H1 (cell line): Measurements from ENCODE around the gene MYCBPAP.

Experiments
- BCL11A ChIP-seq, 2 experiments: IDR thresholded peaks; one replicate each; pipeline ENCODE4 v1.6.1; 2011; ENCODE audit warnings: low read depth in 2 of 2, low read length in 2 of 2, mild to moderate bottlenecking in 2 of 2
- HDAC2 ChIP-seq, 2 experiments: fragments of 300-600 bp in 1 of 2; sonication (generic) in 1 of 2; IDR thresholded peaks; 2 replicates each; pipeline ENCODE4 v1.6.1; 2011 to 2012; ENCODE audit warnings: low read depth in 2 of 2, low read length in 2 of 2, mild to moderate bottlenecking in 2 of 2, moderate library complexity in 2 of 2, borderline replicate concordance in 1 of 2, inconsistent platforms in 1 of 2
- POLR2A ChIP-seq, 2 experiments: IDR thresholded peaks; 1 replicate in 1 of 2; 2 replicates in 1 of 2; pipeline ENCODE4 v1.6.1; 2011; ENCODE audit warnings: low read depth in 2 of 2, low read length in 2 of 2, mild to moderate bottlenecking in 2 of 2; ENCODE audit errors: control extremely low read depth in 1 of 2
- RBBP5 ChIP-seq: IDR thresholded peaks from 2 replicates; pipeline ENCODE4 v1.7.1; 2012; ENCODE audit warnings: low read depth, mild to moderate bottlenecking, inconsistent platforms, low read length, moderate library complexity, borderline replicate concordance
- TEAD4 ChIP-seq: IDR thresholded peaks from 2 replicates; pipeline ENCODE4 v1.6.1; 2012; ENCODE audit warnings: low read depth, low read length, inconsistent platforms, mixed read lengths
- USF2 ChIP-seq: IDR thresholded peaks from 2 replicates; pipeline ENCODE4 v1.6.1; 2011; ENCODE audit warnings: low read length, improper control_type of control experiment
- ZNF274 ChIP-seq: IDR thresholded peaks from 2 replicates; pipeline ENCODE4 v1.7.0; 2012; ENCODE audit warnings: low read length, borderline replicate concordance; ENCODE audit errors: extremely low read depth
- TF ChIP-seq, protein P1 (sequence below), 3 experiments: IDR thresholded peaks; 1 replicate in 2 of 3; 2 replicates in 1 of 3; pipeline versions ENCODE4 v1.5.1 to v1.6.1; 2011; ENCODE audit warnings: low read length in 3 of 3, mild to moderate bottlenecking in 3 of 3, inconsistent platforms in 2 of 3, low read depth in 1 of 3, moderate library complexity in 1 of 3; ENCODE audit not compliant: insufficient read depth in 1 of 3; ENCODE audit errors: control extremely low read depth in 1 of 3

- TF ChIP-seq POLR2A (IDR thresholded peaks at IDR 0.05; ENCODE audit: control extremely low read depth in 1 of 2, low read depth in 2 of 2, low read length in 2 of 2) (no peak), TEAD4 (no peak), RBBP5 (no peak), USF2 (no peak), HDAC2 (IDR thresholded peaks at IDR 0.05; ENCODE audit: borderline replicate concordance in 1 of 2, low read depth in 2 of 2, low read length in 2 of 2) (no peak), ZNF274 (no peak), BCL11A (IDR thresholded peaks at IDR 0.05; ENCODE audit: low read depth in 2 of 2, low read length in 2 of 2) (no peak)
- TF ChIP-seq, protein P1, sequence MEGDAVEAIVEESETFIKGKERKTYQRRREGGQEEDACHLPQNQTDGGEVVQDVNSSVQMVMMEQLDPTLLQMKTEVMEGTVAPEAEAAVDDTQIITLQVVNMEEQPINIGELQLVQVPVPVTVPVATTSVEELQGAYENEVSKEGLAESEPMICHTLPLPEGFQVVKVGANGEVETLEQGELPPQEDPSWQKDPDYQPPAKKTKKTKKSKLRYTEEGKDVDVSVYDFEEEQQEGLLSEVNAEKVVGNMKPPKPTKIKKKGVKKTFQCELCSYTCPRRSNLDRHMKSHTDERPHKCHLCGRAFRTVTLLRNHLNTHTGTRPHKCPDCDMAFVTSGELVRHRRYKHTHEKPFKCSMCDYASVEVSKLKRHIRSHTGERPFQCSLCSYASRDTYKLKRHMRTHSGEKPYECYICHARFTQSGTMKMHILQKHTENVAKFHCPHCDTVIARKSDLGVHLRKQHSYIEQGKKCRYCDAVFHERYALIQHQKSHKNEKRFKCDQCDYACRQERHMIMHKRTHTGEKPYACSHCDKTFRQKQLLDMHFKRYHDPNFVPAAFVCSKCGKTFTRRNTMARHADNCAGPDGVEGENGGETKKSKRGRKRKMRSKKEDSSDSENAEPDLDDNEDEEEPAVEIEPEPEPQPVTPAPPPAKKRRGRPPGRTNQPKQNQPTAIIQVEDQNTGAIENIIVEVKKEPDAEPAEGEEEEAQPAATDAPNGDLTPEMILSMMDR (IDR thresholded peaks at IDR 0.05; ENCODE audit: control extremely low read depth in 1 of 3, insufficient read depth in 1 of 3, low read depth in 1 of 3, low read length in 3 of 3), result no peak
Observed at GRCh38 chr17:50467855-50468303, 40.4 kb upstream of the MYCBPAP start.
